HUES6 (cell line): ENCODE data around the gene LITAF.

Experiments used
- H3K27ac ChIP-seq: 2 replicates; pipeline ENCODE4 v1.7.0; 2013; ENCODE audit warnings: low read depth, mild to moderate bottlenecking, low read length, inconsistent platforms
- H3K27me3 ChIP-seq: 2 replicates; pipeline ENCODE4 v1.6.1; 2013; ENCODE audit warnings: low read length; ENCODE audit not compliant: control insufficient read depth, insufficient read depth
- H3K36me3 ChIP-seq: 2 replicates; pipeline ENCODE4 v1.6.1; 2013; ENCODE audit warnings: low read length; ENCODE audit not compliant: control insufficient read depth, insufficient read depth
- H3K4me1 ChIP-seq: 2 replicates; pipeline ENCODE4 v1.6.1; 2013; ENCODE audit warnings: low read length; ENCODE audit not compliant: control insufficient read depth, insufficient read depth
- H3K4me3 ChIP-seq: 2 replicates; pipeline ENCODE4 v1.5.1; 2013; ENCODE audit warnings: low read depth, low read length
- H3K9ac ChIP-seq: one replicate; pipeline ENCODE4 v1.6.1; 2013; ENCODE audit warnings: mild to moderate bottlenecking, low read length
- H3K9me3 ChIP-seq: 2 replicates; pipeline ENCODE4 v1.6.1; 2013; ENCODE audit warnings: low read depth, low read length; ENCODE audit not compliant: control insufficient read depth, insufficient read depth

LITAF gene

GRCh38 chr16:11572301-11572995 is 14.3 kb downstream of the LITAF start:
- Histone ChIP-seq H3K27ac (no peak overlapping the region), H3K9me3 (no peaks in the 10 kb centered on the region), H3K27me3 (no peaks in the 10 kb centered on the region), H3K9ac (no peak overlapping the region), H3K36me3 (peaks cover 3% of the 10 kb centered on the region), H3K4me1 (peaks cover 5% of the 10 kb centered on the region; the same call in 1 of the 2 replicates), H3K4me3 (no peak overlapping the region)

DNA sequence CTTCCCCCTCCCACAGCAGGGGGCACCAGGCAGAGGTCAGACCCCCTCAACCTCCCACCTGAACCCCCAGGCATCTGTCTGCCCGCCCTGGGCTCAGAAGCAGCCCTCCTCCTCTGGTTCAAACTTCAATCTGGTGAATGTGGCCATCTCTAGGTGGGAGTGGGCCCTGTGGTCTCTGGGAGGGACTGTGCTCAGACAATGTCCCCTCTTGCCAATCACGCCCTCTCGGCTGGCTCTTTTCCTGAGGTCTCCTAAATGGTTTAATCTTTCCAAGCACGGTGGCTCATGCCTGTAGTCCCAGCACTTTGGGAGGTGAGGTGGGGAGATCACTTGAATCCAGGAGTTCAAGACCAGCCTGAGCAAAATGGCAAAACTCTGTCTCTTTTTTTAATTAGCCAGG is 15.2 kb downstream of the LITAF start:
- no peak overlapping the region for H3K27ac ChIP-seq
- peaks cover 5% of the 10 kb centered on the region; the same call in 1 of the 2 replicates for H3K4me1 ChIP-seq
- H3K9ac ChIP-seq = no peak overlapping the region

DNA sequence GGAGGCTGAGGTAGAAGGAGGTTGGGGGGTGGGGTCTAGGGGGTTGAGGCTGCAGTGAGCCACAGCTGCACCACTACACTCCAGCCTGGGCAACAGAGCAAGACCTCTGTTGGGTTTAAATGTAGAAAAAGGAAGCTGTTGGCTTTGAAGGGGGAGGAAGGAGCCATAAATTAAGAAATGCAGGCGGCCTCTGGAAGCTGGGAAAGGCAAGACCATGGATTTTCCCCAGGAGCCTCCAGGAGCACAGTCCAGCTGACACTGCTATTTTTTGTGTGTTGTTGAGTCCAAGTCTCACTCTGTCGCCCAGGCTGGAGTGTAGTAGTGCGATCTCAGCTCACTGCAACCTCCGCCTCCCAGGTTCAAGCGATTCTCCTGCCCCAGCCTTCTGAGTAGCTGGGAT is 15.9 kb downstream of the LITAF start:
- no peak overlapping the region for H3K4me3 ChIP-seq
- H3K36me3 ChIP-seq = peaks cover 3% of the 10 kb centered on the region
- H3K9ac ChIP-seq = no peak overlapping the region
- H3K9me3 ChIP-seq = no peaks in the 10 kb centered on the region
- no peaks in the 10 kb centered on the region for H3K27me3 ChIP-seq
- H3K27ac ChIP-seq = no peak overlapping the region
- H3K4me1 ChIP-seq = peaks cover 5% of the 10 kb centered on the region; the same call in 1 of the 2 replicates

More for the DNA sequence above, 15.2 kb downstream of the LITAF start:
- Histone ChIP-seq H3K27me3 (no peaks in the 10 kb centered on the region), H3K4me3 (no peak overlapping the region), H3K9me3 (no peaks in the 10 kb centered on the region), H3K36me3 (peaks cover 3% of the 10 kb centered on the region)

DNA sequence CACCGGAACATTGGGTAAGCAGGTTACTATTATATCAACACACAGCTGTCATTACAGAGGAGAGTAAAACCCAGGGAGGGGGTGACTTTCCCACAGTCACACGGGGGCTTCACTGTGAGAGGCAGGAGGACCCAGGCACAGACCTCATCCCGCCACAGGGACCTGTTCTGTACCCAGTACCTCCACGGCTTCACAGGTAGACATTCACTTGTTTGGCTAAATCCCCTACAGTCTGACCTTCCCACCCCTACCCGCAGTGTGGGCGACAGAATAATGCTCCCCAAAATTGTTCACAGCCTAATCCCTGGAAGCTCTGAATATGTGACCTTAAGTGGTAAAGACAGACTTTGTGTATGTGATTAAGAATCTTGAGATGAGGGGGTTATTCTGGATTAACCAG is 16.5 kb downstream of the LITAF start:
- H3K4me1 ChIP-seq = peaks cover 5% of the 10 kb centered on the region; the same call in 1 of the 2 replicates

DNA sequence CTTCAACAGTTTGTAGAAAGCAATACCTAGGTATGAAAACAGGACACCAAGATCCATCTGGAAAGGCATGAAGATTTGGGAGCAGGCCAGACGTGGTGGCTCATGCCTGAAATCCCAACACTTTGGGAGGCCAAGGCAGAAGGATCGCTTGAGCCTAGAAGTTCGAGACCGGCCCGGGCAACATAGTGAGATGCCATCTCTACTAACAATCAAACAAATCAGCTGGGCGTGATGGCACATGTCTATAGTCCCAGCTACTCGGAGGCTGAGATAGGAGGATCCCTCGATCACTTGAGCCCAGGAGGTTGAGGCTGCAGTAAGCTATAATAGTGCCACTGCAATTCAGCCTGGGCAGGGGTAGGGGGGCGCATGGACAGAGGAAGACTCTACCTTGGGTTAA is 20.3 kb downstream of the LITAF start:
- Histone ChIP-seq H3K27me3 (no peaks in the 10 kb centered on the region), H3K4me3 (no peak overlapping the region), H3K36me3 (peaks cover 3% of the 10 kb centered on the region), H3K4me1 (peaks cover 28% of the 10 kb centered on the region), H3K27ac (no peak overlapping the region), H3K9ac (no peak overlapping the region), H3K9me3 (no peaks in the 10 kb centered on the region)

More for the DNA sequence above, 16.5 kb downstream of the LITAF start:
- Histone ChIP-seq H3K27ac (no peak overlapping the region), H3K9me3 (no peaks in the 10 kb centered on the region), H3K9ac (no peak overlapping the region), H3K27me3 (no peaks in the 10 kb centered on the region), H3K36me3 (peaks cover 3% of the 10 kb centered on the region), H3K4me3 (no peak overlapping the region)

GRCh38 chr16:11565665-11566064 is 21.1 kb downstream of the LITAF start:
- H3K9me3 ChIP-seq = no peaks in the 10 kb centered on the region
- no peak overlapping the region for H3K27ac ChIP-seq
- no peaks in the 10 kb centered on the region for H3K27me3 ChIP-seq
- H3K36me3 ChIP-seq = peaks cover 3% of the 10 kb centered on the region
- no peak overlapping the region for H3K9ac ChIP-seq
- H3K4me1 ChIP-seq = peaks cover 33% of the 10 kb centered on the region
- H3K4me3 ChIP-seq = no peak overlapping the region

- H3K9me3 ChIP-seq = no peaks in the 10 kb centered on the region
- H3K4me3 ChIP-seq = no peak overlapping the region
- H3K27ac ChIP-seq = no peak overlapping the region
- no peaks in the 10 kb centered on the region; the same call in none of the 2 replicates for H3K36me3 ChIP-seq
- H3K4me1 ChIP-seq = peaks cover 38% of the 10 kb centered on the region
- no peak overlapping the region for H3K9ac ChIP-seq
- H3K27me3 ChIP-seq = no peaks in the 10 kb centered on the region
These were observed 22.4 kb downstream of the LITAF start for GRCh38 chr16:11564046-11564926.

DNA sequence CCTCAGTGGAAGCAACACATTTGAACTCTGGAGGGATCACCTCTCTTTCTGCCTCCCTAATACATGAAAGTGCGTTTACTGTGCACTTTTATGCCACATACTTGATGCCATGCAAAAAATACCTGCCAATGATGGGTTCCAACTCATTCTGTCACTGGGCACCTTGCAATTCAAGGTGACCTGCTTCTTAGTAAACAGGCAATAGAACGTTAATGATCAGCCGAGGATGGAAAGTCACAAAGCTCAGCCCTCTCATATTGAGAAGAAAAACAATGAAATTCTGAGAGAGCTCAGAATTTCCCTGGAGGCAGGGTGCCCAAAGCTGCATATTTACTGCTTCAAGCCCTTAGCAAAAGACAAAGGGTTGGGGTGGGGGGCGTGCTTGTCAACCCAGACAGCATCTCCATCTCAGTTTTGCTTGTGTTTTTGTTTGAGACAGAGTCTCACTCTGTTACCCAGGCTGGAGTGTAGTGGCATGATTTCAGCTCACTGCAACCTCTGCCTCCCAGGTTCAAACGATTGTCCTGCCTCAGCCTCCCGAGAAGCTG is 23.2 kb downstream of the LITAF start:
- Histone ChIP-seq H3K9me3 (no peaks in the 10 kb centered on the region), H3K4me3 (no peak overlapping the region)

GRCh38 chr16:11562941-11563340 is 23.8 kb downstream of the LITAF start:
- no peaks in the 10 kb centered on the region; the same call in none of the 2 replicates for H3K36me3 ChIP-seq
- no peaks in the 10 kb centered on the region for H3K27me3 ChIP-seq
- H3K27ac ChIP-seq = no peak overlapping the region
- peaks cover 38% of the 10 kb centered on the region for H3K4me1 ChIP-seq
- no peak overlapping the region for H3K4me3 ChIP-seq
- no peaks in the 10 kb centered on the region for H3K9me3 ChIP-seq
- no peak overlapping the region for H3K9ac ChIP-seq

More for the DNA sequence above, 23.2 kb downstream of the LITAF start:
- peaks cover 38% of the 10 kb centered on the region for H3K4me1 ChIP-seq
- H3K9ac ChIP-seq = no peak overlapping the region
- H3K27me3 ChIP-seq = no peaks in the 10 kb centered on the region
- no peaks in the 10 kb centered on the region; the same call in none of the 2 replicates for H3K36me3 ChIP-seq
- H3K27ac ChIP-seq = peak overlapping the region; percentile 62; the same call in 1 of the 2 replicates

DNA sequence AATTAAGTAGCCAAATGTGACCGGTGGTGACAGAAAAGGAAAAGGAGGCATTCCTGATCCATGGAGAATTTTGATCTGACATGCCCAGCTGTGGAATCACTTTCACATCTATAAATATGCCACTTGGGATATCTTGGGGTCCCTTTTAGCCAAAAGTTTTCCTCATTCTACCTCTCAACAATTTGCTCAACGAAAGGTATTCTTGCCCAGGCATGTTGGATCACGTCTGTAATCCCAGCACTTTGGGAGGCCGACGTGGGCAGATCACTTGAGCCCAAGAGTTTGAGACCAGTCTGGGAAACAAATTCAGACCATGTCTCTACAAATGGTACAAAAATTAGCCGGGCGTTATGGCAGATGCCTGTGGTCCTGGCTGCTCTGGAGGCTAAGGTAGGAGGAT is 24.3 kb downstream of the LITAF start:
- Histone ChIP-seq H3K9ac (no peak overlapping the region), H3K27ac (peak overlapping the region; percentile 78; the same call in 1 of the 2 replicates), H3K27me3 (no peaks in the 10 kb centered on the region), H3K36me3 (no peaks in the 10 kb centered on the region; the same call in 1 of the 2 replicates), H3K9me3 (no peaks in the 10 kb centered on the region), H3K4me1 (peaks cover 38% of the 10 kb centered on the region), H3K4me3 (no peak overlapping the region)
